MG63 (cell line): Measurements from ENCODE around the gene FAM89B. TPM values are rescaled to one million over a fixed set of nuclear protein-coding genes. Genes with fewer than 3 reads are reported as not detected.
"Not testable (repeated sequence)": the region's sequence is repeated elsewhere in the genome, so short reads cannot be mapped to it uniquely, and the experiment has no call there.

Source experiments
- DNase-seq: peaks from one replicate; pipeline ENCODE4 v3.0.0-alpha.2; 2020
- H3K27me3 ChIP-seq: fragments of 250-450 bp; sonication (Bioruptor Pico); 2 replicates; pipeline ENCODE4 v1.5.1; 2020; ENCODE audit warnings: mild to moderate bottlenecking, moderate library complexity
- H3K36me3 ChIP-seq: fragments of 250-450 bp; sonication (Bioruptor Pico); 2 replicates; pipeline ENCODE4 v1.5.1; 2020; ENCODE audit warnings: mild to moderate bottlenecking, moderate library complexity
- H3K4me3 ChIP-seq: fragments of 250-450 bp; sonication (Bioruptor Pico); 2 replicates; pipeline ENCODE4 v1.5.1; 2020; ENCODE audit warnings: mild to moderate bottlenecking, moderate library complexity
- H3K9me3 ChIP-seq: fragments of 250-450 bp; sonication (Bioruptor Pico); 2 replicates; pipeline ENCODE4 v1.5.1; 2020; ENCODE audit warnings: mild to moderate bottlenecking, moderate library complexity
- total RNA-seq: library from RNA; depleted of rRNA; stranded (reverse); fragments of >200 nt; shearing (Covaris generic); gene quantifications from 2 replicates; pipeline ENCODE4 v1.2.3, GENCODE V29; 2014; ENCODE audit warnings: low replicate concordance; rRNA removed

FAM89B gene
- total RNA-seq, result 45.5 and 66.6 TPM in 2 replicates

GRCh38 chr11:65572356-65573051, at the start of gene FAM89B:
TSS of gene FAM89B (plus strand) at chr11:65572538. CDS start at chr11:65572670, 132 bp downstream.
- DNase-seq, result peak; percentile 91
- Histone ChIP-seq H3K27me3 (no peaks in the 10 kb centered on the region), H3K36me3 (peaks cover 16% of the 10 kb centered on the region), H3K9me3 (no peaks in the 10 kb centered on the region), H3K4me3 (peak within 1 kb of the TSS; percentile 87)

- not testable (repeated sequence) for DNase-seq, H3K27me3 ChIP-seq, H3K4me3 ChIP-seq, H3K9me3 ChIP-seq
- H3K36me3 ChIP-seq, result peaks cover 24% of the 10 kb centered on the region
Measured at GRCh38 chr11:65522718-65523630, 49.4 kb upstream of the FAM89B start.

- H3K9me3 ChIP-seq, H3K4me3 ChIP-seq, H3K27me3 ChIP-seq, DNase-seq: not testable (repeated sequence)
- H3K36me3 ChIP-seq, result peaks cover 30% of the 10 kb centered on the region
Measured at GRCh38 chr11:65523631-65523968, 48.7 kb upstream of the FAM89B start.

- Histone ChIP-seq H3K27me3 (no peaks in the 10 kb centered on the region), H3K9me3 (no peaks in the 10 kb centered on the region), H3K36me3 (peaks cover 34% of the 10 kb centered on the region), H3K4me3 (peak overlapping the region; percentile 16)
- no peak for DNase-seq
Measured at GRCh38 chr11:65524014-65524740, 48.2 kb upstream of the FAM89B start.

- DNase-seq, result peak; percentile 59
- peaks cover 41% of the 10 kb centered on the region for H3K36me3 ChIP-seq
- H3K4me3 ChIP-seq, result peak within 1 kb of the TSS; percentile 98
- H3K27me3 ChIP-seq, result no peaks in the 10 kb centered on the region
- H3K9me3 ChIP-seq, result no peaks in the 10 kb centered on the region
Measured at GRCh38 chr11:65524741-65525545, 47.4 kb upstream of the FAM89B start, which contains the start of gene SCYL1. TSS of gene SCYL1 (plus strand) at chr11:65525083. CDS start at chr11:65525154, 71 bp downstream.

GRCh38 chr11:65525546-65526480, 46.5 kb upstream of the FAM89B start:
- DNase-seq, result no peak
- Histone ChIP-seq H3K4me3 (peak overlapping the region; percentile 98), H3K27me3 (no peaks in the 10 kb centered on the region), H3K36me3 (peaks cover 50% of the 10 kb centered on the region), H3K9me3 (no peaks in the 10 kb centered on the region)

- Histone ChIP-seq H3K36me3 (peaks cover 59% of the 10 kb centered on the region), H3K4me3 (no peak overlapping the region), H3K27me3 (no peaks in the 10 kb centered on the region), H3K9me3 (no peaks in the 10 kb centered on the region)
- DNase-seq, result no peak
Measured at GRCh38 chr11:65526744-65527143, 45.6 kb upstream of the FAM89B start.

GRCh38 chr11:65528819-65529350, 43.5 kb upstream of the FAM89B start:
- H3K36me3 ChIP-seq, result peaks cover 68% of the 10 kb centered on the region
- no peak overlapping the region for H3K4me3 ChIP-seq
- H3K27me3 ChIP-seq, result no peaks in the 10 kb centered on the region
- DNase-seq, result no peak
- H3K9me3 ChIP-seq, result no peaks in the 10 kb centered on the region

- no peaks in the 10 kb centered on the region for H3K9me3 ChIP-seq
- no peaks in the 10 kb centered on the region for H3K27me3 ChIP-seq
- H3K4me3 ChIP-seq, result no peak overlapping the region
- peaks cover 71% of the 10 kb centered on the region for H3K36me3 ChIP-seq
- no peak for DNase-seq
Measured at GRCh38 chr11:65529475-65530156, 42.7 kb upstream of the FAM89B start.

- H3K4me3 ChIP-seq, result no peak overlapping the region
- peaks cover 72% of the 10 kb centered on the region for H3K36me3 ChIP-seq
- H3K27me3 ChIP-seq, result no peaks in the 10 kb centered on the region
- no peaks in the 10 kb centered on the region for H3K9me3 ChIP-seq
- DNase-seq, result no peak
Measured at GRCh38 chr11:65530157-65530496, 42.2 kb upstream of the FAM89B start.

- no peaks in the 10 kb centered on the region for H3K27me3 ChIP-seq
- DNase-seq, result no peak
- peaks cover 58% of the 10 kb centered on the region for H3K36me3 ChIP-seq
- H3K4me3 ChIP-seq, result no peak overlapping the region
- H3K9me3 ChIP-seq, result no peaks in the 10 kb centered on the region
Measured at GRCh38 chr11:65532388-65533064, 39.8 kb upstream of the FAM89B start.

- H3K36me3 ChIP-seq, result peaks cover 43% of the 10 kb centered on the region
- H3K4me3 ChIP-seq, result no peak overlapping the region
- no peaks in the 10 kb centered on the region for H3K27me3 ChIP-seq
- no peak for DNase-seq
- H3K9me3 ChIP-seq, result no peaks in the 10 kb centered on the region
Measured at GRCh38 chr11:65535102-65535501, 37.2 kb upstream of the FAM89B start.

GRCh38 chr11:65536412-65537295, 35.7 kb upstream of the FAM89B start:
- Histone ChIP-seq H3K27me3 (no peaks in the 10 kb centered on the region), H3K4me3 (no peak overlapping the region), H3K36me3 (peaks cover 40% of the 10 kb centered on the region), H3K9me3 (no peaks in the 10 kb centered on the region)
- DNase-seq, result no peak
